T47D (cell line): ENCODE data around the gene MDM1.

ENCODE experiments used
- DNase-seq, 2 experiments: peaks; one replicate each; pipeline versions ENCODE4 v3.0.0 to v3.0.0-alpha.2; 2011 to 2012; ENCODE audit warnings: low read depth in 1 of 2, low spot score in 1 of 2
- JUND ChIP-seq: IDR thresholded peaks from 2 replicates; pipeline ENCODE4 v1.6.1; 2012; ENCODE audit warnings: low read depth
- in situ Hi-C: cut with HindIII; loops from 2 replicates; pipeline ENCODE4 v1.10.0; 2016; ENCODE audit warnings: low sequenced_read_pairs, low pct_unique_long_range_greater_than_20kb

Gene MDM1

DNA sequence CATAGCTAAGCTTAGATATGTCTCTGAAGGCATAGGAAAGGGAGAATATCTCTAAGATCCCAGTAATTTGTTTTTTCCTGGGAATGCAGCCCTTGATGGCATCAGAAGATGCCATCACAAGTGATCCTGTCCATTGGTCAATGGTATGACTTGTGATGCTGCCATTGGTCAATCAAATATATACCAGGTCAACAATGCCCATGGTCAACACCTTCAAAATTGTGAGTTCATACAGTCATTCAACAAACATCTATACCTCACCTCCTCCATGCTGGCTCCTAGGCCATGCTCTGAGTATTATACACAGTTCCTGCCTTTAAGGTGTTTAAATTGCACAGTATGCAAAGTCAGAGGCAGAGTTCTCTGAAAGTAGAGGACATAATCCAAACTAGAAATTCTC is 59.4 kb downstream of the MDM1 start:
- in situ Hi-C loops = no loop called here
- no peak for DNase-seq
- no peak for TF ChIP-seq JUND

GRCh38 chr12:68271346-68271745 is 60.8 kb downstream of the MDM1 start:
- DNase-seq = no peak
- no peak for TF ChIP-seq JUND
- in situ Hi-C loops = no loop called here

GRCh38 chr12:68270358-68270757 is 61.8 kb downstream of the MDM1 start:
- no peak for DNase-seq
- no peak for TF ChIP-seq JUND
- in situ Hi-C loops = no loop called here

DNA sequence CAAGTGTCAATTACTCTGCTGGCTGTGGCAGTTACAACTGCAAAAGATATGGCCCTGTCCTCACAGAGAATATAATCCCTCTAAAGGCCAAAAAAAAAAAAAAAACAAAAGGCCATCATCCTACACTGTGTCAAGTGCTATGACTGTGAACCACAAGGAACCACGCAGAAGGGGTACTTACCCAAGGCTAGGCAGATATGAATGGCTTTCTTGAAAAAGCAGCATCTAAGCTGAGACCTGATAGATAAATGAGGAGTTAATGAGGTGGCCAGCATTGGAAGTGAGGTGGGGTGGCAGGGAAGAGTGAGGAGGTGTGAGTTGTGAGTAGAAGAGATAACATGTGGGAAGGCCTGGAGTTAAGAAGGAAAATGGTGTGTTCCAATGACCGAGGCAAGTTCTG is 62.4 kb downstream of the MDM1 start:
- no peak for TF ChIP-seq JUND
- in situ Hi-C loops = no loop called here
- no peak for DNase-seq

GRCh38 chr12:68268967-68269366 is 63.2 kb downstream of the MDM1 start:
- DNase-seq = no peak
- in situ Hi-C loops = no loop called here

GRCh38 chr12:68267892-68268396 is 64.2 kb downstream of the MDM1 start:
- no peak for DNase-seq
- in situ Hi-C loops = no loop called here
- TF ChIP-seq JUND = no peak

More at GRCh38 chr12:68268967-68269366, 63.2 kb downstream of the MDM1 start:
- no peak for TF ChIP-seq JUND

GRCh38 chr12:68264857-68265256 is 67.3 kb downstream of the MDM1 start:
- DNase-seq = no peak
- in situ Hi-C loops = no loop called here
- TF ChIP-seq JUND = no peak

- DNase-seq = no peak
- TF ChIP-seq JUND = no peak
- in situ Hi-C loops = no loop called here
These were observed 67.9 kb downstream of the MDM1 start for GRCh38 chr12:68264158-68264855.

- TF ChIP-seq JUND = no peak
- in situ Hi-C loops = no loop called here
- DNase-seq = no peak
These were observed 68.8 kb downstream of the MDM1 start for GRCh38 chr12:68263366-68263765.

DNA sequence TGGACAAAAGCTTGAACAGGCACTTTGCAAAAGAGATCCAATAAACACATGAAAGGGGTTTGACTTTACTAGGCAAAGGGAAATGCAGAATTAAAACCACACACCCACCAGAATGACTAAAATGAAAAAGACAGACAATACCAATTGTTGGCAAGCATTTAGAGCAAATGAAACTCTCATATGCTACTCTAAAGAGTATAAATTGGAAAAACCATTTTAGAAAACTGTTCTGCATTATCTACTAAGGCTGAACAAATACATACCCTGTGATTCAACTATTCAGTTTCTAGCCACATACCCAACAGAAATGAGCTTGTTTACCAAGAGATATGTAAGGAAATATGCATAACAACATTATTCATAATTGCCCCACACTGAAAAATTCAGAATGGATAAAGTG is 70.3 kb downstream of the MDM1 start:
- TF ChIP-seq JUND = no peak
- in situ Hi-C loops = no loop called here

DNA sequence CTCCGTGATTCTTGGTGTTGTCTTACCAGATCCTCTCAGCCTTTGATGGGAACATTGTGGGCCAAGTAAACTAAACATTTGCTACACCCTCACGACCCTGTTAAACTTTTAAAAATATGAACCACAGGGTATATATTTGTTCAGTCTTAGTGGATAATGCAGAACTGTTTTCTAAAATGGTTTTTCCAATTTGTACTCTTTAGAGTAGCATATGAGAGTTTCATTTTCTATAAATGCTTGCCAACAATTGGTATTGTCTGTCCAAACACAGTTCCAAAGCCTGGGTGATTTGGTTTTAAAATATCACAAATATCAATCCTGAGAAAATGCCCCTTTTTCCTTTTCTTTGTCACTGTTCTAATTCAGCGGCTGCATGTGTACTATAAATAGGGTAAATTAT is 72.0 kb downstream of the MDM1 start:
- DNase-seq = no peak
- in situ Hi-C loops = no loop called here
- TF ChIP-seq JUND = no peak

More for the DNA sequence above, 70.3 kb downstream of the MDM1 start:
- DNase-seq = no peak

DNA sequence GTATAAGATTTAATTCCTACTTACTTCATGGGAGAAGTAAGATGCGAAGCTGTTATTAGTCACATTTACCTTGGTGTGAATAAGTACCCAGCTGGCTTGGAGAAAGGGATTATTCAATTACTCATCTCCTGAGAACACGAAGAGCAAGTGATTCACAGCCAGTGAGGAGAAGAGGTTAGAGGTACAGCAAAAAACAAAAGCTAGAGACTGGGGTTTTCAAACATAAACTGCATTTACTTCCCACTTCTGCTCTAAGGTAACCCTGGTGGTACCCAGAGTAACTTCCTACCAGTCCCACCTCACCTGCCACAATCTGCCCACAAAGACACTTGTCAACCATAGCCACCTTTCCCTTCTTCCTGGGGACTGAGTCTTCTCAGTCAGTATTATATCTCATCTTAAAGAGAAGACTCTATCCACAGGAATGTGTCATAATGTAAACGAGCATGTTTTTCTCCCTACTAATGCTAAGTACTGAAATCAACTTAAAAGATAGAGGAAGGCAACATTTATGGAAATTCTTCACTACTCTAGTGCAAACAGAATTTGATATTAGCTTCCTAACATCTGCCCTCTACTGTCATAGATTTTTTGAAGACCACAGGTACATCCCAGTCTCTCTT is 72.7 kb downstream of the MDM1 start:
- in situ Hi-C loops = no loop called here

DNA sequence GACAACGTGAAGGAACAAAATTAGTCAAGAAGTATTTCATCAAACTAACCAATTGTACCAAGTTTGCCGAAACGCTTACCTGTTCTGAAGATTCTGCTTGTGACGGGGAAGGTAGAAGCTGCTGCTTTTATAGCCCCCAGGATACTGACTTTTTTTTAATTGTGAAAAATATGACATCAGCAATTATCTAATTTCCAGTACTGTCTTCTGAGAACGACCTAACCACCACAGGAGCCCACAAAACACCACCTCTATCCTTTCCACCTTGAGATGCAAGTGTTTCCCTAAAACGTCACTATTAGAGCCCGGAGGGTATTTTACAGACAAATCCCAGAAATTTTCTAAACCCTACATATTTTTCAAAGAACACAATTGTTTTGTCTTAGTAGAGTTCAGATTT is 78.7 kb downstream of the MDM1 start, which contains the start of gene IL22:
TSS of gene IL22 (minus strand) at position 101 of the 400 bp plus-strand sequence. CDS start 156 bp downstream, outside the sequence.
- in situ Hi-C loops = no loop called here
- TF ChIP-seq JUND = no peak
- DNase-seq = no peak

More for the DNA sequence above, 72.7 kb downstream of the MDM1 start:
- DNase-seq = no peak
- no peak for TF ChIP-seq JUND
